GM12878 (cell line): ENCODE measurements around the gene HEG1. TPM values are rescaled to one million over a fixed set of nuclear protein-coding genes. Genes with fewer than 3 reads are reported as not detected.

Experiments
- ASH2L ChIP-seq: fragments of 300-600, 200-600 bp; sonication (generic); IDR thresholded peaks from 2 replicates; pipeline ENCODE4 v1.6.1; 2017; ENCODE audit warnings: low read depth, mild to moderate bottlenecking, borderline replicate concordance
- ATF2 ChIP-seq: IDR thresholded peaks from 2 replicates; pipeline ENCODE4 v1.6.1; 2012; ENCODE audit warnings: low read length, inconsistent platforms
- CEBPB ChIP-seq, 2 experiments: fragments of 150-350 bp in 1 of 2; IDR thresholded peaks; 2 replicates each; pipeline ENCODE4 v1.6.1; 2012 to 2014; ENCODE audit warnings: low read depth in 2 of 2, low read length in 2 of 2, borderline replicate concordance in 1 of 2, inconsistent platforms in 1 of 2
- CHD1 ChIP-seq: IDR thresholded peaks from 2 replicates; pipeline ENCODE4 v1.6.1; 2012; ENCODE audit warnings: low read depth, low read length, improper control_type of control experiment
- CREB1 ChIP-seq: IDR thresholded peaks from 2 replicates; pipeline ENCODE4 v1.6.1; 2012; ENCODE audit warnings: low read depth, mild to moderate bottlenecking, inconsistent platforms
- CREM ChIP-seq: IDR thresholded peaks from 2 replicates; pipeline ENCODE4 v1.6.1; 2014; ENCODE audit warnings: antibody characterized with exemption, low read depth
- CTCF ChIP-seq, 3 experiments: IDR thresholded peaks in 2 of 3; conservative IDR thresholded peaks in 1 of 3; 2 replicates each; pipeline ENCODE4 v1.5.1; 2011; ENCODE audit warnings: low read depth in 3 of 3, low read length in 3 of 3, mild to moderate bottlenecking in 3 of 3, control low read depth in 2 of 3, moderate library complexity in 2 of 3, inconsistent platforms in 1 of 3, mixed read lengths in 1 of 3; ENCODE audit not compliant: control insufficient read depth in 2 of 3, insufficient read depth in 1 of 3; ENCODE audit errors: extremely low read depth in 1 of 3
- ETV6 ChIP-seq, 2 experiments: fragments of 450-650 bp in 1 of 2; IDR thresholded peaks in 1 of 2; conservative IDR thresholded peaks in 1 of 2; 2 replicates each; pipeline ENCODE4 v1.6.1; 2014; ENCODE audit warnings: antibody characterized with exemption in 1 of 2, borderline replicate concordance in 1 of 2, low read depth in 1 of 2, mild to moderate bottlenecking in 1 of 2, moderate library complexity in 1 of 2
- FOXM1 ChIP-seq: IDR thresholded peaks from 2 replicates; pipeline ENCODE4 v1.6.1; 2012; ENCODE audit warnings: low read depth, mild to moderate bottlenecking, inconsistent platforms, low read length, moderate library complexity
- IRF3 ChIP-seq: fragments of 450-650 bp; IDR thresholded peaks from 2 replicates; pipeline ENCODE4 v1.6.1; 2014; ENCODE audit warnings: mild to moderate bottlenecking
- IRF5 ChIP-seq: fragments of 450-650 bp; IDR thresholded peaks from 2 replicates; pipeline ENCODE4 v1.6.1; 2017; ENCODE audit warnings: borderline replicate concordance
- KLF5 ChIP-seq: fragments of 450-650 bp; IDR thresholded peaks from 2 replicates; pipeline ENCODE4 v1.6.1; 2014; ENCODE audit warnings: mild to moderate bottlenecking; ENCODE audit not compliant: partially characterized antibody
- MEF2B ChIP-seq: fragments of 450-650 bp; IDR thresholded peaks from 2 replicates; pipeline ENCODE4 v1.6.1; 2018; ENCODE audit warnings: mild to moderate bottlenecking, moderate library complexity; ENCODE audit not compliant: partially characterized antibody, poor library complexity, severe bottlenecking
- MTA3 ChIP-seq: IDR thresholded peaks from 2 replicates; pipeline ENCODE4 v1.6.1; 2012; ENCODE audit warnings: low read length, inconsistent platforms, borderline replicate concordance
- NFIC ChIP-seq: IDR thresholded peaks from 2 replicates; pipeline ENCODE4 v1.6.1; 2012; ENCODE audit warnings: low read depth, mild to moderate bottlenecking, inconsistent platforms, low read length, moderate library complexity
- NFYB ChIP-seq: IDR thresholded peaks from 2 replicates; pipeline ENCODE4 v1.6.1; 2011; ENCODE audit warnings: low read depth, mild to moderate bottlenecking, low read length, improper control_type of control experiment, moderate library complexity; ENCODE audit not compliant: insufficient read depth
- SMARCA5 ChIP-seq: fragments of 450-650 bp; IDR thresholded peaks from 2 replicates; pipeline ENCODE4 v1.6.1; 2017; ENCODE audit warnings: mild to moderate bottlenecking
- SUPT20H ChIP-seq: IDR thresholded peaks from 2 replicates; pipeline ENCODE4 v1.6.1; 2011; ENCODE audit warnings: low read depth, mild to moderate bottlenecking, low read length, moderate library complexity, borderline replicate concordance; ENCODE audit not compliant: control insufficient read depth
- TCF3 ChIP-seq: IDR thresholded peaks from 2 replicates; pipeline ENCODE4 v1.6.1; 2012; ENCODE audit warnings: low read depth, mild to moderate bottlenecking, low read length, borderline replicate concordance; ENCODE audit not compliant: insufficient read depth
- ZBED1 ChIP-seq: IDR thresholded peaks from 2 replicates; pipeline ENCODE4 v1.6.1; 2016; ENCODE audit warnings: borderline replicate concordance
- ZNF274 ChIP-seq: IDR thresholded peaks from one replicate; pipeline ENCODE4 v1.8.0; 2011; ENCODE audit not compliant: insufficient read length, insufficient read depth
- polyA plus RNA-seq, 11 experiments: library from polyadenylated mRNA; depleted of rRNA in 4 of 11; unstranded in 6 of 11; stranded (reverse) in 5 of 11; fragments of >200 nt; fragmentation: Nextera tagmentation in 4 of 11; fragmentation: Illumina TruSeq in 1 of 11; extraction: Ambion mirVana in 4 of 11; extraction: Trizol in 1 of 11; gene quantifications; 1 replicate in 1 of 11; 2 replicates in 10 of 11; pipeline versions ENCODE4 v1.2.1 to v1.2.3, GENCODE V29; 2011 to 2016; ENCODE audit warnings: inconsistent platforms in 2 of 11, missing spikeins in 2 of 11, low read depth in 1 of 11
- total RNA-seq, 4 experiments: library from RNA; depleted of rRNA in 3 of 4; stranded (reverse); fragments of >200 nt in 3 of 4; fragmentation: Illumina TruSeq in 1 of 4; extraction: Trizol in 1 of 4; gene quantifications; 2 replicates each; pipeline versions ENCODE4 v1.2.1 to v1.2.3, GENCODE V29; 2013 to 2021
- TF ChIP-seq, protein P1 (sequence below): fragments of 450-650 bp; IDR thresholded peaks from 2 replicates; pipeline ENCODE4 v1.6.1; 2018; ENCODE audit warnings: mild to moderate bottlenecking, low read depth, moderate library complexity; ENCODE audit not compliant: partially characterized antibody

The HEG1 gene
- total and polyA plus RNA-seq, 10 of the 15 experiments (the other 5 are each of a cell fraction or from before 2014, with no cell fraction given): 2.2 to 32.1 (median 7.6) TPM

DNA sequence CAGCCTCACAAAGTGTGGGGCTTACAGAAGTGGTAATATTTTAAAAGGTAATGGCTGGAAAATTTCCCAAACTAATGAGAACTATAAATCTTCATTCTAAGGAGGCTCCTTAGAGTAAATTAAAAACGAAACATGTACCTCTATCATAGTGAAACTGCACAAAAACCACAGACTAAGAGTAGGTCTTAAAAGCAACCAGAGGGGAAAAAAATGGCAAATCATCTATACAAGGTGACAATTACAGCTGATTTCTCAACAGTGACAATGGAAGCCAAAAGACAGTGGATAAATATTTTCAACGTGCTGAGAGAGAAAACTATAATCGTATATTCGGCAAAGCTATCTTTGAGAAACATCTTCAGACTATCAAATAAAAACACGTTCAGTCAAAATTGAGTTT lies 20.6 kb downstream of the HEG1 start (continued):
- TF ChIP-seq CEBPB (IDR thresholded peaks at IDR 0.05; ENCODE audit: borderline replicate concordance in 1 of 2, low read depth in 2 of 2, low read length in 2 of 2) (peak in 1 of 2 experiments; percentile 56; a peak in 1 of 4 replicates), SUPT20H (no peak), ETV6 (conservative IDR thresholded peaks at IDR 0.05 in 1 of 2, IDR thresholded peaks at IDR 0.05 in 1 of 2; ENCODE audit: borderline replicate concordance in 1 of 2, low read depth in 1 of 2) (peak in 1 of 2 experiments; percentile 67; a peak in 1 of 4 replicates), IRF5 (no peak), TCF3 (no peak), ATF2 (peak; percentile 83), ZBED1 (peak; percentile 72), MEF2B (peak; percentile 62), ASH2L (no peak), NFIC (peak; percentile 72), ZNF274 (no peak), CHD1 (no peak), MTA3 (peak; percentile 46; the same call in 1 of the 2 replicates), IRF3 (no peak), KLF5 (peak; percentile 83), CTCF (IDR thresholded peaks at IDR 0.05 in 2 of 3, conservative IDR thresholded peaks at IDR 0.05 in 1 of 3; ENCODE audit: control insufficient read depth in 2 of 3, extremely low read depth in 1 of 3, insufficient read depth in 1 of 3, low read depth in 3 of 3, low read length in 3 of 3) (no peak), SMARCA5 (no peak), NFYB (no peak), CREM (peak; percentile 34; the same call in 1 of the 2 replicates), CREB1 (no peak), FOXM1 (peak; percentile 45; the same call in 1 of the 2 replicates)
- TF ChIP-seq, protein P1, sequence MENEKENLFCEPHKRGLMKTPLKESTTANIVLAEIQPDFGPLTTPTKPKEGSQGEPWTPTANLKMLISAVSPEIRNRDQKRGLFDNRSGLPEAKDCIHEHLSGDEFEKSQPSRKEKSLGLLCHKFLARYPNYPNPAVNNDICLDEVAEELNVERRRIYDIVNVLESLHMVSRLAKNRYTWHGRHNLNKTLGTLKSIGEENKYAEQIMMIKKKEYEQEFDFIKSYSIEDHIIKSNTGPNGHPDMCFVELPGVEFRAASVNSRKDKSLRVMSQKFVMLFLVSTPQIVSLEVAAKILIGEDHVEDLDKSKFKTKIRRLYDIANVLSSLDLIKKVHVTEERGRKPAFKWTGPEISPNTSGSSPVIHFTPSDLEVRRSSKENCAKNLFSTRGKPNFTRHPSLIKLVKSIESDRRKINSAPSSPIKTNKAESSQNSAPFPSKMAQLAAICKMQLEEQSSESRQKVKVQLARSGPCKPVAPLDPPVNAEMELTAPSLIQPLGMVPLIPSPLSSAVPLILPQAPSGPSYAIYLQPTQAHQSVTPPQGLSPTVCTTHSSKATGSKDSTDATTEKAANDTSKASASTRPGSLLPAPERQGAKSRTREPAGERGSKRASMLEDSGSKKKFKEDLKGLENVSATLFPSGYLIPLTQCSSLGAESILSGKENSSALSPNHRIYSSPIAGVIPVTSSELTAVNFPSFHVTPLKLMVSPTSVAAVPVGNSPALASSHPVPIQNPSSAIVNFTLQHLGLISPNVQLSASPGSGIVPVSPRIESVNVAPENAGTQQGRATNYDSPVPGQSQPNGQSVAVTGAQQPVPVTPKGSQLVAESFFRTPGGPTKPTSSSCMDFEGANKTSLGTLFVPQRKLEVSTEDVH: no peak
